GM23338 (cell line): ENCODE data around the gene FGF8. TPM values are rescaled to one million over a fixed set of nuclear protein-coding genes. Genes with fewer than 3 reads are reported as not detected.

Experiments used
- ATAC-seq: fragments of 200-7000 bp; cut with Tn5 transposase; 3 replicates; pipeline ENCODE4 v1.9.1; 2020
- DNase-seq: peaks from one replicate; pipeline ENCODE4 v3.0.0-alpha.2; 2015; ENCODE audit warnings: low spot score
- H2AFZ ChIP-seq: fragments of 200-600 bp; sonication (generic); 2 replicates; pipeline ENCODE4 v1.8.0; 2016; ENCODE audit warnings: antibody characterized with exemption, mild to moderate bottlenecking, moderate library complexity
- H3F3A ChIP-seq: fragments of 200-600 bp; sonication (generic); replicated peaks from 2 replicates; pipeline ENCODE4 v1.8.0; 2017; ENCODE audit warnings: antibody characterized with exemption, mixed run types, low read depth
- H3K27ac ChIP-seq: fragments of 200-600 bp; sonication (generic); 2 replicates; pipeline ENCODE4 v1.6.1; 2016; ENCODE audit warnings: low read depth
- H3K27me3 ChIP-seq: fragments of 200-600 bp; sonication (generic); 2 replicates; pipeline ENCODE4 v1.8.0; 2016; ENCODE audit warnings: mild to moderate bottlenecking, mixed run types, moderate library complexity; ENCODE audit not compliant: insufficient read depth
- H3K36me3 ChIP-seq: fragments of 200-600 bp; sonication (generic); 2 replicates; pipeline ENCODE4 v1.8.0; 2016; ENCODE audit warnings: mild to moderate bottlenecking; ENCODE audit not compliant: insufficient read depth
- H3K4me1 ChIP-seq: fragments of 200-600 bp; sonication (generic); 2 replicates; pipeline ENCODE4 v1.8.0; 2016; ENCODE audit warnings: mild to moderate bottlenecking, moderate library complexity; ENCODE audit not compliant: insufficient read depth
- H3K4me2 ChIP-seq: fragments of 200-600 bp; sonication (generic); 2 replicates; pipeline ENCODE4 v1.7.1; 2017; ENCODE audit warnings: mixed run types
- H3K4me3 ChIP-seq: fragments of 200-600 bp; sonication (generic); 2 replicates; pipeline ENCODE4 v1.6.1; 2016; ENCODE audit warnings: mixed run types
- H3K79me2 ChIP-seq: fragments of 200-600 bp; sonication (generic); replicated peaks from 2 replicates; pipeline ENCODE4 v1.8.0; 2017; ENCODE audit warnings: mild to moderate bottlenecking; ENCODE audit not compliant: insufficient read depth
- H3K9me2 ChIP-seq: fragments of 200-600 bp; sonication (generic); 2 replicates; pipeline ENCODE4 v1.8.0; 2017; ENCODE audit not compliant: insufficient read depth
- H4K20me1 ChIP-seq: fragments of 200-600 bp; sonication (generic); replicated peaks from 2 replicates; pipeline ENCODE4 v1.8.0; 2017; ENCODE audit warnings: mild to moderate bottlenecking; ENCODE audit not compliant: insufficient read depth
- H3K27ac Mint-ChIP-seq: 2 replicates; pipeline ENCODE4 v1.8.0; 2020; ENCODE audit warnings: inconsistent platforms, mild to moderate bottlenecking, moderate library complexity, mixed read lengths
- H3K27me3 Mint-ChIP-seq: 3 replicates; pipeline ENCODE4 v1.8.0; 2022; ENCODE audit warnings: low read depth, mild to moderate bottlenecking, moderate library complexity, mixed read lengths, inconsistent platforms; ENCODE audit not compliant: insufficient read depth, poor library complexity
- H3K36me3 Mint-ChIP-seq: 3 replicates; pipeline ENCODE4 v1.8.0; 2021; ENCODE audit warnings: low read depth, mild to moderate bottlenecking, inconsistent platforms, moderate library complexity, mixed read lengths
- H3K4me1 Mint-ChIP-seq: 3 replicates; pipeline ENCODE4 v1.8.0; 2020; ENCODE audit warnings: mild to moderate bottlenecking, inconsistent platforms, mixed read lengths
- H3K4me3 Mint-ChIP-seq: 3 replicates; pipeline ENCODE4 v1.8.0; 2021; ENCODE audit warnings: moderate library complexity, mild to moderate bottlenecking, inconsistent platforms, mixed read lengths
- H3K9me3 Mint-ChIP-seq: 3 replicates; pipeline ENCODE4 v1.8.0; 2020; ENCODE audit warnings: moderate library complexity, mild to moderate bottlenecking, inconsistent platforms, mixed read lengths
- CREB1 ChIP-seq: fragments of 250-450 bp; sonication (Bioruptor Pico); IDR thresholded peaks from 2 replicates; pipeline ENCODE4 v1.5.0; 2020; ENCODE audit warnings: low read depth, mild to moderate bottlenecking, moderate library complexity
- CTCF ChIP-seq, 2 experiments: fragments of 200-600 bp in 1 of 2; sonication (generic) in 1 of 2; conservative IDR thresholded peaks; 2 replicates each; pipeline versions ENCODE4 v1.5.1 to v1.6.1; 2016 to 2017; ENCODE audit warnings: antibody characterized with exemption in 2 of 2, low read depth in 2 of 2, mild to moderate bottlenecking in 2 of 2, moderate library complexity in 1 of 2
- EZH2phosphoT487 ChIP-seq: fragments of 200-600 bp; sonication (generic); IDR thresholded peaks from one replicate; pipeline ENCODE4 v1.8.1; 2018; ENCODE audit warnings: antibody characterized with exemption; ENCODE audit not compliant: unreplicated experiment
- POLR2AphosphoS5 ChIP-seq: IDR thresholded peaks from 2 replicates; pipeline ENCODE4 v1.6.1; 2016; ENCODE audit warnings: antibody characterized with exemption, low read depth
- STAT1 ChIP-seq: IDR thresholded peaks from one replicate; pipeline ENCODE4 v1.6.1; 2016; ENCODE audit warnings: antibody characterized with exemption; ENCODE audit not compliant: unreplicated experiment
- ZNF114 ChIP-seq: fragments of 250-450 bp; sonication (Bioruptor Pico); IDR thresholded peaks from 2 replicates; pipeline ENCODE4 v1.5.0; 2020; ENCODE audit warnings: mild to moderate bottlenecking, moderate library complexity
- ZNF331 ChIP-seq: fragments of 250-450 bp; sonication (Bioruptor Pico); IDR thresholded peaks from 2 replicates; pipeline ENCODE4 v1.5.0; 2020; ENCODE audit warnings: low read depth, mild to moderate bottlenecking, moderate library complexity
- polyA plus RNA-seq: library from polyadenylated mRNA; unstranded; fragments of >200 nt; fragmentation: Nextera tagmentation; extraction: Ambion mirVana; gene quantifications from 2 replicates; pipeline ENCODE4 v1.2.1, GENCODE V29; 2016
- total RNA-seq: library from RNA; depleted of rRNA; stranded (reverse); fragments of >200 nt; shearing (Covaris generic); gene quantifications from 2 replicates; pipeline ENCODE4 v1.2.3, GENCODE V29; 2014
- TF ChIP-seq, protein P1 (sequence below): fragments of 250-450 bp; sonication (Bioruptor Pico); IDR thresholded peaks from 2 replicates; pipeline ENCODE4 v1.5.0; 2020; ENCODE audit warnings: mild to moderate bottlenecking, moderate library complexity
- TF ChIP-seq, protein P2 (sequence below): IDR thresholded peaks from 2 replicates; pipeline ENCODE4 v1.6.1; 2016; ENCODE audit warnings: antibody characterized with exemption

Gene FGF8
- total and polyA plus RNA-seq, 2 experiments from 2014 or later = 1.6 to 6.2 TPM

- TF ChIP-seq, protein P1, sequence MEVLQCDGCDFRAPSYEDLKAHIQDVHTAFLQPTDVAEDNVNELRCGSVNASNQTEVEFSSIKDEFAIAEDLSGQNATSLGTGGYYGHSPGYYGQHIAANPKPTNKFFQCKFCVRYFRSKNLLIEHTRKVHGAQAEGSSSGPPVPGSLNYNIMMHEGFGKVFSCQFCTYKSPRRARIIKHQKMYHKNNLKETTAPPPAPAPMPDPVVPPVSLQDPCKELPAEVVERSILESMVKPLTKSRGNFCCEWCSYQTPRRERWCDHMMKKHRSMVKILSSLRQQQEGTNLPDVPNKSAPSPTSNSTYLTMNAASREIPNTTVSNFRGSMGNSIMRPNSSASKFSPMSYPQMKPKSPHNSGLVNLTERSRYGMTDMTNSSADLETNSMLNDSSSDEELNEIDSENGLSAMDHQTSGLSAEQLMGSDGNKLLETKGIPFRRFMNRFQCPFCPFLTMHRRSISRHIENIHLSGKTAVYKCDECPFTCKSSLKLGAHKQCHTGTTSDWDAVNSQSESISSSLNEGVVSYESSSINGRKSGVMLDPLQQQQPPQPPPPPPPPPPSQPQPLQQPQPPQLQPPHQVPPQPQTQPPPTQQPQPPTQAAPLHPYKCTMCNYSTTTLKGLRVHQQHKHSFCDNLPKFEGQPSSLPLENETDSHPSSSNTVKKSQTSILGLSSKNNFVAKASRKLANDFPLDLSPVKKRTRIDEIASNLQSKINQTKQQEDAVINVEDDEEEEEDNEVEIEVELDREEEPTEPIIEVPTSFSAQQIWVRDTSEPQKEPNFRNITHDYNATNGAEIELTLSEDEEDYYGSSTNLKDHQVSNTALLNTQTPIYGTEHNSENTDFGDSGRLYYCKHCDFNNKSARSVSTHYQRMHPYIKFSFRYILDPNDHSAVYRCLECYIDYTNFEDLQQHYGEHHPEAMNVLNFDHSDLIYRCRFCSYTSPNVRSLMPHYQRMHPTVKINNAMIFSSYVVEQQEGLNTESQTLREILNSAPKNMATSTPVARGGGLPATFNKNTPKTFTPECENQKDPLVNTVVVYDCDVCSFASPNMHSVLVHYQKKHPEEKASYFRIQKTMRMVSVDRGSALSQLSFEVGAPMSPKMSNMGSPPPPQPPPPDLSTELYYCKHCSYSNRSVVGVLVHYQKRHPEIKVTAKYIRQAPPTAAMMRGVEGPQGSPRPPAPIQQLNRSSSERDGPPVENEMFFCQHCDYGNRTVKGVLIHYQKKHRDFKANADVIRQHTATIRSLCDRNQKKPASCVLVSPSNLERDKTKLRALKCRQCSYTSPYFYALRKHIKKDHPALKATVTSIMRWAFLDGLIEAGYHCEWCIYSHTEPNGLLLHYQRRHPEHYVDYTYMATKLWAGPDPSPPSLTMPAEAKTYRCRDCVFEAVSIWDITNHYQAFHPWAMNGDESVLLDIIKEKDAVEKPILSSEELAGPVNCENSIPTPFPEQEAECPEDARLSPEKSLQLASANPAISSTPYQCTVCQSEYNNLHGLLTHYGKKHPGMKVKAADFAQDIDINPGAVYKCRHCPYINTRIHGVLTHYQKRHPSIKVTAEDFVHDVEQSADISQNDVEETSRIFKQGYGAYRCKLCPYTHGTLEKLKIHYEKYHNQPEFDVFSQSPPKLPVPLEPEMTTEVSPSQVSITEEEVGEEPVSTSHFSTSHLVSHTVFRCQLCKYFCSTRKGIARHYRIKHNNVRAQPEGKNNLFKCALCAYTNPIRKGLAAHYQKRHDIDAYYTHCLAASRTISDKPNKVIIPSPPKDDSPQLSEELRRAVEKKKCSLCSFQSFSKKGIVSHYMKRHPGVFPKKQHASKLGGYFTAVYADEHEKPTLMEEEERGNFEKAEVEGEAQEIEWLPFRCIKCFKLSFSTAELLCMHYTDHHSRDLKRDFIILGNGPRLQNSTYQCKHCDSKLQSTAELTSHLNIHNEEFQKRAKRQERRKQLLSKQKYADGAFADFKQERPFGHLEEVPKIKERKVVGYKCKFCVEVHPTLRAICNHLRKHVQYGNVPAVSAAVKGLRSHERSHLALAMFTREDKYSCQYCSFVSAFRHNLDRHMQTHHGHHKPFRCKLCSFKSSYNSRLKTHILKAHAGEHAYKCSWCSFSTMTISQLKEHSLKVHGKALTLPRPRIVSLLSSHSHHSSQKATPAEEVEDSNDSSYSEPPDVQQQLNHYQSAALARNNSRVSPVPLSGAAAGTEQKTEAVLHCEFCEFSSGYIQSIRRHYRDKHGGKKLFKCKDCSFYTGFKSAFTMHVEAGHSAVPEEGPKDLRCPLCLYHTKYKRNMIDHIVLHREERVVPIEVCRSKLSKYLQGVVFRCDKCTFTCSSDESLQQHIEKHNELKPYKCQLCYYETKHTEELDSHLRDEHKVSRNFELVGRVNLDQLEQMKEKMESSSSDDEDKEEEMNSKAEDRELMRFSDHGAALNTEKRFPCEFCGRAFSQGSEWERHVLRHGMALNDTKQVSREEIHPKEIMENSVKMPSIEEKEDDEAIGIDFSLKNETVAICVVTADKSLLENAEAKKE (CRISPR knock-in tag) = no peak
These were observed 7.2 kb upstream of the FGF8 start, which contains the start of gene NPM3 (continued) for GRCh38 chr10:101782811-101783735.

- no peak overlapping the region for H2AFZ ChIP-seq
- Mint-ChIP-seq H3K9me3 (no peaks in the 10 kb centered on the region; the same call in 2 of the 3 replicates), H3K27ac (no peak overlapping the region), H3K27me3 (peaks cover 28% of the 10 kb centered on the region), H3K36me3 (peaks cover 31% of the 10 kb centered on the region), H3K4me3 (peak overlapping the region; percentile 100), H3K4me1 (peaks cover 46% of the 10 kb centered on the region)
- no peak for ATAC-seq
- DNase-seq = no peak
- H3K27ac ChIP-seq = no peak overlapping the region
- H3K36me3 ChIP-seq = peaks cover 7% of the 10 kb centered on the region
- H3K4me2 ChIP-seq = peak overlapping the region; percentile 78
- peaks cover 50% of the 10 kb centered on the region for H3K4me1 ChIP-seq
- peaks cover 34% of the 10 kb centered on the region for H3F3A ChIP-seq
- H3K79me2 ChIP-seq = peaks cover 11% of the 10 kb centered on the region; the same call in 1 of the 2 replicates
- H3K4me3 ChIP-seq = peak overlapping the region; percentile 86
- no peaks in the 10 kb centered on the region for H3K9me2 ChIP-seq
- H4K20me1 ChIP-seq = 0 out of 2 replicates have a peak, but pooled peaks cover 8% of the 10 kb centered on the region
- H3K27me3 ChIP-seq = peaks cover 22% of the 10 kb centered on the region
- TF ChIP-seq POLR2AphosphoS5 (no peak), ZNF114 (CRISPR knock-in tag) (no peak), STAT1 (no peak), ZNF331 (CRISPR knock-in tag) (no peak), CREB1 (CRISPR knock-in tag) (no peak), EZH2phosphoT487 (no peak), CTCF (conservative IDR thresholded peaks at IDR 0.05; ENCODE audit: low read depth in 2 of 2) (no peak)
- TF ChIP-seq, protein P2, sequence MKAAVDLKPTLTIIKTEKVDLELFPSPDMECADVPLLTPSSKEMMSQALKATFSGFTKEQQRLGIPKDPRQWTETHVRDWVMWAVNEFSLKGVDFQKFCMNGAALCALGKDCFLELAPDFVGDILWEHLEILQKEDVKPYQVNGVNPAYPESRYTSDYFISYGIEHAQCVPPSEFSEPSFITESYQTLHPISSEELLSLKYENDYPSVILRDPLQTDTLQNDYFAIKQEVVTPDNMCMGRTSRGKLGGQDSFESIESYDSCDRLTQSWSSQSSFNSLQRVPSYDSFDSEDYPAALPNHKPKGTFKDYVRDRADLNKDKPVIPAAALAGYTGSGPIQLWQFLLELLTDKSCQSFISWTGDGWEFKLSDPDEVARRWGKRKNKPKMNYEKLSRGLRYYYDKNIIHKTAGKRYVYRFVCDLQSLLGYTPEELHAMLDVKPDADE = no peak
These were observed 6.3 kb upstream of the FGF8 start for GRCh38 chr10:101781984-101782810.
